ENCODE measurements around the gene PRKAG3. TPM values are rescaled to one million over a fixed set of nuclear protein-coding genes. Genes with fewer than 3 reads are reported as not detected.

The PRKAG3 gene
- total and polyA plus RNA-seq, 2 experiments from 2014 or later, result not detected

GRCh38 chr2:218806346-218806978, 25.1 kb downstream of the PRKAG3 start:
- Histone ChIP-seq H3K27ac (ENCODE audit: low read depth) (0 out of 2 replicates have a peak overlapping the region, but pooled peaks have one; percentile 0), H3K27me3 (ENCODE audit: insufficient read depth) (no peaks in the 10 kb centered on the region), H3K9me2 (ENCODE audit: insufficient read depth) (no peaks in the 10 kb centered on the region), H3K4me2 (0 out of 2 replicates have a peak overlapping the region, but pooled peaks have one; percentile 8), H3F3A (replicated peaks; ENCODE audit: low read depth) (no peaks in the 10 kb centered on the region), H3K79me2 (replicated peaks; ENCODE audit: insufficient read depth) (no peaks in the 10 kb centered on the region), H2AFZ (peak overlapping the region; percentile 60; the same call in 1 of the 2 replicates), H3K36me3 (ENCODE audit: insufficient read depth) (peaks cover 7% of the 10 kb centered on the region; the same call in 1 of the 2 replicates), H3K4me3 (no peak overlapping the region), H3K4me1 (ENCODE audit: insufficient read depth) (peaks cover 17% of the 10 kb centered on the region; the same call in 1 of the 2 replicates), H4K20me1 (replicated peaks; ENCODE audit: insufficient read depth) (no peaks in the 10 kb centered on the region)
- no peak for TF ChIP-seq ZNF462 (CRISPR knock-in tag; IDR thresholded peaks at IDR 0.05)
- TF ChIP-seq CREB1 (CRISPR knock-in tag; IDR thresholded peaks at IDR 0.05; ENCODE audit: low read depth), result no peak
- no peak for TF ChIP-seq ZNF331 (CRISPR knock-in tag; IDR thresholded peaks at IDR 0.05; ENCODE audit: low read depth)
- no peak for TF ChIP-seq REST (IDR thresholded peaks at IDR 0.05; ENCODE audit: unreplicated experiment)
- TF ChIP-seq STAT1 (IDR thresholded peaks at IDR 0.05; ENCODE audit: unreplicated experiment), result no peak
- TF ChIP-seq JUNB (IDR thresholded peaks at IDR 0.05; ENCODE audit: unreplicated experiment), result no peak
- no peak for TF ChIP-seq CTCF (conservative IDR thresholded peaks at IDR 0.05; ENCODE audit: low read depth in 2 of 2)
- TF ChIP-seq ZNF114 (CRISPR knock-in tag; IDR thresholded peaks at IDR 0.05), result no peak
- no peak for TF ChIP-seq ETS1 (IDR thresholded peaks at IDR 0.05)
- no peak for TF ChIP-seq POLR2AphosphoS5 (IDR thresholded peaks at IDR 0.05; ENCODE audit: low read depth)
- TF ChIP-seq NANOG (IDR thresholded peaks at IDR 0.05; ENCODE audit: borderline replicate concordance), result no peak
- TF ChIP-seq EZH2phosphoT487 (IDR thresholded peaks at IDR 0.05; ENCODE audit: unreplicated experiment), result no peak
- TF ChIP-seq EZH2 (IDR thresholded peaks at IDR 0.05; ENCODE audit: low read depth, unreplicated experiment), result no peak
- H3K9me3 Mint-ChIP-seq, result peaks cover 14% of the 10 kb centered on the region
- H3K4me3 Mint-ChIP-seq, result no peak overlapping the region; the same call in 2 of the 3 replicates
- peaks cover 2% of the 10 kb centered on the region for H3K27me3 Mint-ChIP-seq (ENCODE audit: insufficient read depth, low read depth, poor library complexity)
- H3K36me3 Mint-ChIP-seq (ENCODE audit: low read depth), result peaks cover 13% of the 10 kb centered on the region; the same call in 2 of the 3 replicates
- peak overlapping the region; percentile 90 for H3K27ac Mint-ChIP-seq
- ATAC-seq (peak; percentile 66), DNase-seq (ENCODE audit: low spot score) (peak; percentile 29)
- peaks cover 18% of the 10 kb centered on the region for H3K4me1 Mint-ChIP-seq
